Endothelial cell of umbilical vein (primary cell): ENCODE measurements around the gene PDE6D. TPM values are rescaled to one million over a fixed set of nuclear protein-coding genes. Genes with fewer than 3 reads are reported as not detected.

Experiments used
- BruUV-seq: library from RNA; stranded (reverse); fragments of 400-500 nt; replicated peaks from 2 replicates; lab custom pipeline; 2021; lab: Mats Ljungman, UMichigan
- CTCF ChIA-PET: fragments of 300-600, 350-600 bp; sonication (Branson Sonifier 250); formaldehyde crosslinking; loops from one replicate; lab custom pipeline; 2021; ENCODE audit warnings: antibody characterized with exemption, inconsistent platforms; lab: Charles Lee
- POLR2A ChIA-PET: fragments of 300-600, 350-600 bp; sonication (Branson Sonifier 250); formaldehyde crosslinking; loops from one replicate; lab custom pipeline; 2021; ENCODE audit warnings: antibody characterized with exemption, inconsistent platforms; lab: Charles Lee
- DNase-seq: peaks from one replicate; pipeline ENCODE4 v3.0.0-alpha.2; 2011; ENCODE audit warnings: low read depth, low spot score
- FAIRE-seq: peaks from 2 replicates; lab custom pipeline; 2011; peaks lifted over from hg19 to GRCh38; lab: Jason Lieb, UNC
- H2AFZ ChIP-seq: 2 replicates; pipeline ENCODE4 v1.6.0; 2012; ENCODE audit warnings: low read depth, low read length, control low read depth, inconsistent platforms
- H3K27ac ChIP-seq: 2 replicates; pipeline ENCODE4 v1.5.1; 2011; ENCODE audit warnings: low read depth, mild to moderate bottlenecking, control low read depth, low read length, moderate library complexity; ENCODE audit not compliant: insufficient read depth
- H3K27me3 ChIP-seq, 2 experiments: 2 replicates each; pipeline versions ENCODE4 v1.6.0 to v1.6.1; 2011; ENCODE audit warnings: low read length in 2 of 2, mixed read lengths in 1 of 2; ENCODE audit not compliant: control insufficient read depth in 2 of 2, insufficient read depth in 2 of 2
- H3K36me3 ChIP-seq, 2 experiments: 2 replicates in 1 of 2; 3 replicates in 1 of 2; pipeline ENCODE4 v1.5.1; 2011; ENCODE audit warnings: low read length in 2 of 2, mild to moderate bottlenecking in 1 of 2, moderate library complexity in 1 of 2; ENCODE audit not compliant: control insufficient read depth in 2 of 2, insufficient read depth in 2 of 2; ENCODE audit errors: extremely low read depth in 1 of 2
- H3K4me1 ChIP-seq: 3 replicates; pipeline ENCODE4 v1.5.1; 2011; ENCODE audit warnings: mild to moderate bottlenecking, low read length; ENCODE audit not compliant: control insufficient read depth, insufficient read depth; ENCODE audit errors: extremely low read depth
- H3K4me2 ChIP-seq: 2 replicates; pipeline ENCODE4 v1.6.1; 2011; ENCODE audit warnings: low read length, control low read depth, mixed read lengths; ENCODE audit not compliant: insufficient read depth
- H3K4me3 ChIP-seq, 3 experiments: fragments of 200-600 bp in 1 of 3; sonication (generic), shearing (Covaris generic) in 1 of 3; replicated peaks in 1 of 3; 2 replicates each; pipeline ENCODE4 v1.5.1; 2011 to 2016; ENCODE audit warnings: control low read depth in 3 of 3, low read length in 3 of 3, mild to moderate bottlenecking in 2 of 3, inconsistent platforms in 1 of 3, low read depth in 1 of 3, moderate library complexity in 1 of 3; ENCODE audit not compliant: insufficient read depth in 1 of 3
- H3K79me2 ChIP-seq: 2 replicates; pipeline ENCODE4 v1.6.0; 2012; ENCODE audit warnings: low read length, inconsistent platforms; ENCODE audit not compliant: control insufficient read depth, insufficient read depth
- H3K9ac ChIP-seq: replicated peaks from 2 replicates; pipeline ENCODE3; 2011; ENCODE audit warnings: low read length, control low read depth; ENCODE audit not compliant: insufficient read depth; ENCODE audit errors: extremely low read depth
- H3K9me1 ChIP-seq: replicated peaks from 3 replicates; pipeline ENCODE4 v1.6.0; 2011; ENCODE audit warnings: mild to moderate bottlenecking, low read length; ENCODE audit not compliant: control insufficient read depth, insufficient read depth; ENCODE audit errors: extremely low read depth
- H3K9me3 ChIP-seq: replicated peaks from 2 replicates; pipeline ENCODE4 v1.5.1; 2012; ENCODE audit warnings: low read length, inconsistent platforms; ENCODE audit not compliant: control insufficient read depth, insufficient read depth
- H4K20me1 ChIP-seq: replicated peaks from 2 replicates; pipeline ENCODE3; 2011; ENCODE audit warnings: mild to moderate bottlenecking, low read length; ENCODE audit not compliant: control insufficient read depth, insufficient read depth; ENCODE audit errors: extremely low read depth
- EZH2 ChIP-seq: IDR thresholded peaks from 2 replicates; pipeline ENCODE4 v1.6.1; 2012; ENCODE audit warnings: borderline replicate concordance, low read depth, mild to moderate bottlenecking, moderate library complexity, low read length, inconsistent platforms; ENCODE audit not compliant: severe bottlenecking
- FOS ChIP-seq: IDR thresholded peaks from 2 replicates; pipeline ENCODE4 v1.6.1; 2011; ENCODE audit warnings: mild to moderate bottlenecking, low read length, moderate library complexity, borderline replicate concordance; ENCODE audit not compliant: insufficient read depth
- JUN ChIP-seq: IDR thresholded peaks from 2 replicates; pipeline ENCODE4 v1.6.1; 2011; ENCODE audit warnings: borderline replicate concordance, low read depth; ENCODE audit not compliant: insufficient read length, insufficient read depth
- MYC ChIP-seq: IDR thresholded peaks from one replicate; pipeline ENCODE4 v1.6.1; 2011; ENCODE audit warnings: mild to moderate bottlenecking, low read depth, low read length
- POLR2A ChIP-seq: IDR thresholded peaks from 2 replicates; pipeline ENCODE4 v1.6.1; 2012; ENCODE audit warnings: low read depth, mild to moderate bottlenecking, control low read depth, low read length
- POLR2AphosphoS5 ChIP-seq: IDR thresholded peaks from 2 replicates; pipeline ENCODE4 v1.6.1; 2012; ENCODE audit warnings: low read depth, mild to moderate bottlenecking, control low read depth, low read length, moderate library complexity; ENCODE audit not compliant: insufficient read depth
- dilution Hi-C: fragments of 300-500 bp; cut with MboI; formaldehyde crosslinking; loops from one replicate; pipeline ENCODE4 v1.15.0; 2019; ENCODE audit warnings: low sequenced_read_pairs; ENCODE audit not compliant: extremely low pct_ligation_motif_present
- intact Hi-C: fragments of 100-400 bp; cut with micrococcal nuclease; formaldehyde crosslinking; loops from one replicate; pipeline ENCODE4 v1.10.0; 2022
- polyA plus RNA-seq, 4 experiments: library from polyadenylated mRNA; depleted of rRNA in 3 of 4; stranded (reverse) in 3 of 4; unstranded in 1 of 4; fragments of >200 nt; gene quantifications; 2 replicates each; pipeline versions ENCODE4 v1.2.1 to v1.2.3, GENCODE V29; 2011 to 2012; ENCODE audit warnings: missing spikeins in 1 of 4
- total RNA-seq: library from RNA; stranded (reverse); gene quantifications from 2 replicates; pipeline ENCODE4 v1.2.3, GENCODE V29; 2021
- TF ChIP-seq, protein P1 (sequence below), 2 donors: IDR thresholded peaks; 1 replicate in 1 of 2; 2 replicates in 1 of 2; pipeline ENCODE4 v1.5.1; 2011; ENCODE audit warnings: low read length in 2 of 2, mild to moderate bottlenecking in 2 of 2, moderate library complexity in 2 of 2, control low read depth in 1 of 2, inconsistent platforms in 1 of 2, low read depth in 1 of 2; ENCODE audit not compliant: insufficient read depth in 1 of 2; ENCODE audit errors: extremely low read depth in 1 of 2
- TF ChIP-seq, protein P2 (sequence below): IDR thresholded peaks from 2 replicates; pipeline ENCODE4 v1.6.1; 2011; ENCODE audit not compliant: insufficient read depth, insufficient read length

Gene PDE6D
- total and polyA plus RNA-seq, 2 donors (not counting 3 experiments of a cell fraction or from before 2014, with no cell fraction given): 23.8 to 36.8 TPM

DNA sequence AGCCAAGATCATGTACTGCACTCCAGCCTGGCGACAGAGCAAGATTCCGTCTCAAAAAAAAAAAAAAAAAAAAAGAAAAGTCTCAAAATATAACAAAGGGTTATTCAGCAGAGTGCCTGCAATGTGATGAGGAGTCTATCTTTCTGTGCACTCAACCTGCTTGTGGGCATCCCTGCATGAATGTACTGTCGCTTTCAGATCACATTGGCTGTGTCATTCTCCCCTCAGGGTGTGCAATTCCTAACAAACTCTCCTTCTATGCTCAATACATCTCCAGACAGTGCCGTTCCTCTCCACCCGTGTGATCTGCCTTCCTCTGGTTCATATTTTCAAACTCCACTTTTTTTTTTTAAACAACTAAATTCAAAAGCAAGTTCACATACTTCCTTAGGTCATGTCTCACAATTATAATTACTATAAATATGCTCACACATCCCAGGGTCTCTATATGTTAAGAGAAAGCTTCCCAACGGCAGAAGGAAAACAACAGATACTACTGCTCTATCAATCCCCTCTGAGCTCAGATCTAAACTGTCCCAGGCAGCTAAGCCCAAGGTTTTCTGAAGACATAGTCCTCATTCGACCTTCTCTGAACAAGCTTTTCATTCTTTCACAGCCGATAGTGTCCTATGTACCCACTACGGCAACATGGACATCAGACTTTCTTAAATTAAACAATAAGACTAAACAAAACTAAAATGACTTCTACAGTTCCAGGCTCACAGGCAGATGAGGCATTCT is 37.5 kb downstream of the PDE6D start:
- intact Hi-C loops: no loop called here
- no peak for DNase-seq
- no peaks in the 10 kb centered on the region for H3K9me1 ChIP-seq
- dilution Hi-C loops: no loop called here
- no peak for FAIRE-seq
- H3K27me3 ChIP-seq: peaks cover 0 to 2% of the 10 kb centered on the region in 2 experiments
- no peak overlapping the region for H2AFZ ChIP-seq
- H3K36me3 ChIP-seq: no peaks in the 10 kb centered on the region
- no peak overlapping the region for H3K27ac ChIP-seq
- H3K4me2 ChIP-seq: no peak overlapping the region
- no peaks in the 10 kb centered on the region for H4K20me1 ChIP-seq
- no peak overlapping the region for H3K9ac ChIP-seq
- H3K9me3 ChIP-seq: no peaks in the 10 kb centered on the region
- ChIA-PET POLR2A (no interaction called here), CTCF (interaction anchor here (0.7 to 1.8 kb wide), 2 partner anchors 10 to 38 kb away, joined by 3 to 10 read pairs; partner anchors contain the start of gene PDE6D)
- no peaks in the 10 kb centered on the region for H3K4me1 ChIP-seq
- H3K4me3 ChIP-seq: no peak overlapping the region
- BruUV-seq: no TSS peak
- H3K79me2 ChIP-seq: no peaks in the 10 kb centered on the region
- TF ChIP-seq POLR2A (no peak), EZH2 (no peak), POLR2AphosphoS5 (no peak), JUN (no peak), FOS (no peak), MYC (no peak)
- TF ChIP-seq, protein P1, sequence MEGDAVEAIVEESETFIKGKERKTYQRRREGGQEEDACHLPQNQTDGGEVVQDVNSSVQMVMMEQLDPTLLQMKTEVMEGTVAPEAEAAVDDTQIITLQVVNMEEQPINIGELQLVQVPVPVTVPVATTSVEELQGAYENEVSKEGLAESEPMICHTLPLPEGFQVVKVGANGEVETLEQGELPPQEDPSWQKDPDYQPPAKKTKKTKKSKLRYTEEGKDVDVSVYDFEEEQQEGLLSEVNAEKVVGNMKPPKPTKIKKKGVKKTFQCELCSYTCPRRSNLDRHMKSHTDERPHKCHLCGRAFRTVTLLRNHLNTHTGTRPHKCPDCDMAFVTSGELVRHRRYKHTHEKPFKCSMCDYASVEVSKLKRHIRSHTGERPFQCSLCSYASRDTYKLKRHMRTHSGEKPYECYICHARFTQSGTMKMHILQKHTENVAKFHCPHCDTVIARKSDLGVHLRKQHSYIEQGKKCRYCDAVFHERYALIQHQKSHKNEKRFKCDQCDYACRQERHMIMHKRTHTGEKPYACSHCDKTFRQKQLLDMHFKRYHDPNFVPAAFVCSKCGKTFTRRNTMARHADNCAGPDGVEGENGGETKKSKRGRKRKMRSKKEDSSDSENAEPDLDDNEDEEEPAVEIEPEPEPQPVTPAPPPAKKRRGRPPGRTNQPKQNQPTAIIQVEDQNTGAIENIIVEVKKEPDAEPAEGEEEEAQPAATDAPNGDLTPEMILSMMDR (IDR thresholded peaks at IDR 0.05; ENCODE audit: extremely low read depth in 1 of 2, insufficient read depth in 1 of 2, low read depth in 1 of 2, low read length in 2 of 2): no peak
- TF ChIP-seq, protein P2, sequence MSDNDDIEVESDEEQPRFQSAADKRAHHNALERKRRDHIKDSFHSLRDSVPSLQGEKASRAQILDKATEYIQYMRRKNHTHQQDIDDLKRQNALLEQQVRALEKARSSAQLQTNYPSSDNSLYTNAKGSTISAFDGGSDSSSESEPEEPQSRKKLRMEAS: no peak
